HPDE6-E6E7 (cell line): ENCODE measurements around the gene PCYT2.

Source experiments
- DNase-seq: peaks from one replicate; pipeline ENCODE4 v3.0.0; 2011; ENCODE audit warnings: missing footprints; ENCODE audit errors: extremely low spot score

The PCYT2 gene

DNA sequence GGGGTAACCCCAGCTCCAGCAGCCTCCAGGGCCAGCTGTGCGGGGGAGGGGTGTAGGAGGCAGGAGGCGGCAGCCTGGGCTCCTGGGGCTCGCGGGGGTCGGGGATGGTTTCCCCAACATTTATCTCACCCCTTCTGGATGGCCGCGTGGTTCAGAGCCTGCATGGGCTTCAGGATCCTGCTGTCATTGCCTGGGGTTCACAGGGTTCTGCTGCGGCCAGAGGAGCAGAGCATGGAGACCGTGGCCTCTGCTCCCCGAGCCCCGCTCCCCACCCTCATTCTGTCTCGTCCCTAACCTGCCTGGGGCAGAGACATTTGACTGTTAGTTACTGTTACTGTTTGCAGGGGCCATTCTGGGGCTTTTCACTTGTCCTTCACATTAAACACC lies 31.0 kb upstream of the PCYT2 start:
- DNase-seq: no peak

DNA sequence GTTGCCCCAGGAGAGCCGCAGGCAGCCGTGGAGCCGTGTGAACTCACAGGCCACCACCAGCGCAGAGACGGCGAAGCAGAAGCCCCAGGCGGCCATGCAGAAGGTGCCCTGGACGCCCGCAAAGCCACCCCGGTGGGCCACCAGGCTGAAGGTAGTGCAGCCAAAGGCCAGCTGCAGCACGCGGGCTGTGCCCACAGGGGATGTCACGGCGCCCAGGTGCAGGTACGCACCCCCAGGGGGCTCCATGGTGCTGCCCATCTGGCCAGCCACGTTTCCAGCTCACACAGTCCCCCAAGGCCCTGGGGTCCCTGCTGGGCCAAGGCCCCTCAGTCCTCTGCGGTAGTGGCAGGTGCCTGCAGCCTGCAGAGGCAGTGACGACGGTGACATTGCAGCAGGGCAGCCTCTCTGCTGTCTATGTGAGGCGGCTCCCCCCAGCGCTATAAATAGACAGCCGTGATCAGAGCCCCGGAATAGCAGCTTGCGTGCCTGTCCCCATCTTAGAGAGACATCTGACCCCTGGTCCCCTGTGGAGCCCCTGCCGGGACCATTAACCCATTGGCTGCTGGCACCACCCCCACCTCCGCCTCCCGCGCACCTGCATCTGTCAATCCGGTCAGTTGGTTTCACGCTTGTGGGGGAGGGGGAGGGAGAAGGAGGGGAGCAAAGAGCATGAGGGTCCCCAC lies 30.4 kb upstream of the PCYT2 start:
- no peak for DNase-seq

DNA sequence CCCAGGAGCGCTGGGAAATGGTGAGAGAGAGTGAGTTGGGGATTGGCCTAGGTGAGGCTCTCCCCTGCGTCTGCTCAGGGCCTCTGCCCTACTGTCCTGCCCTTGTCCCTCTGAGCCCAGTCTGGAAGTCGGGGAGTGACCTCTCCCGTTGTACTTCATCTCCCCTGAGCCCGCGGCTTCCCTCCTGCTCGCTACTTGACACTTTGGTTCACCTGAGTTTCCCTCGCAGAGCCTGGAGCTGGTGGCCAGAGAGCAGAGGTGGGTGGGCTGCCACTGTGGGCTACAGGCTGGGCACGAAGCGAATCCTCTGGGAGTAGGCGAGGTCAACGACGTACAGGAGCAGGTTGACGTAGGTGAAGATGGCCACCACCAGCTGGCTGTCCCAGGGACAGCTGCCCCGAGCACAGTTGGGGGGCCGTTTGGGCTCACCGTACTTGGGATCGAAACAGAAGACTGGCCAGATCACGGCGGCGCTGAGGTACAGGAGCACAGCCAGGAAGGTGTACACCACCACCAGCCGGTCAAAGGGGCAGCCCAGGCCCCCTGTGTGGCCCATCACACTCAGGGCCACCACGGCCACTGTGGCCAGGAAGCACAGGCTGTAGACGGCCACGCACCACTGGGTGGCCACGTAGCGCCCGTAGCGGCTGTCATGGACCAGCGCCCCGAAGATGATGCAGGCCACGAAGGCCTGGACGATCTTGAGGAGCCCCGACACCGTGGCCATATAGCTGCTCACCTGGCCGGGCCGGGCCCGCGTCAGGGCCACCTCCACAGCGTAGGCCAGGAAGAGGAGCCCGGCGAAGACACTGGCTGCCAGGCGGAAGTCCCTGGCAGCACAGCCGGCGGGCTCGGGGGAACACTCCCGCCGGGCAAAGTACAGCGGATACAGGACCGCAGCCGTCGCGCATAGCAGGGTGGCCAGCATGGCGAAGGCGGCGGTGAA lies 29.6 kb upstream of the PCYT2 start:
- no peak for DNase-seq

DNA sequence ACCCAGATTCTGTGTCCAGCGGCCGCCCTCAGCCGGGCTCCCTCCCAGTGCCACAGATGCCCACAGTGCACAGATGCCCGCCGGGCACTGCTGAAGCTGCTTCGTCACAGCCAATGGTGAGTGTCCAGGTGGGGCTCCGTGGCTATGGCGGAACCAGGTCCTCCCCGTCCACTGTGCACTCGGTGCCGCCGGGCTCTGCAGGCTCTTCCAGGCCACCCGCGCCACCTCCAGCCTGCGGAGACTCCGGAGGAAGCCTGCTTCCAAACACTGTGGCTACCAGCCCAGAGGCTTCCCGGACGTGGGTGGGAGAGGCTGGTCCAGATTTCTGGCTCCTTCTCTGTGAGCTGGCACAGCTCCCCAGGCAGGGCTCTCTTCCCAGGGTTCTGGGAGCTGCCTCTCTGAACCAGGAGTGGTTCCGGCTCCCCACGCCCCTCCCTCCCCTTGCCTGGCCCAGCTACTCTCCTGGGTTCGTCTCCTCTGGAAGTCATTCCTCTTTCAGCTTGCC lies 28.7 kb upstream of the PCYT2 start:
- DNase-seq: no peak

GRCh38 chr17:81939218-81939617 lies 28.0 kb upstream of the PCYT2 start:
- no peak for DNase-seq

DNA sequence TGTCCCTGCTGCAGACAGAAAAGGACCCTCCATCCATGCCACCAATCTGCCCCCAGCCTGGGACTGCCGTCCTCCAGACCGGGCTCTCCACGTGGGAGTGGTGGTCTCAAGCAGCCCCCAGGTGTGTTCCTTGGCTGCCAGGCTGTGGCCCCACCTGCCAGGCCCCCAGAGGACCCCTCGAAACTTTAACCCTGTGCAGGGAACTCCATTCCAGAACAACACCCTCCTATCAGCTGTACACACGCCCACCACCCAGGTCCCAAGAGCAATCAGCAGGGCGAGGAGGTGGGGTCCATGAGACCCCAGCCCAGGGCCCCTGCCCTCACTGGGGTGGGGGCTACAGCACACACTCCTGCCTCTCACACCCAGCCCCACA lies 24.5 kb upstream of the PCYT2 start:
- DNase-seq: no peak

DNA sequence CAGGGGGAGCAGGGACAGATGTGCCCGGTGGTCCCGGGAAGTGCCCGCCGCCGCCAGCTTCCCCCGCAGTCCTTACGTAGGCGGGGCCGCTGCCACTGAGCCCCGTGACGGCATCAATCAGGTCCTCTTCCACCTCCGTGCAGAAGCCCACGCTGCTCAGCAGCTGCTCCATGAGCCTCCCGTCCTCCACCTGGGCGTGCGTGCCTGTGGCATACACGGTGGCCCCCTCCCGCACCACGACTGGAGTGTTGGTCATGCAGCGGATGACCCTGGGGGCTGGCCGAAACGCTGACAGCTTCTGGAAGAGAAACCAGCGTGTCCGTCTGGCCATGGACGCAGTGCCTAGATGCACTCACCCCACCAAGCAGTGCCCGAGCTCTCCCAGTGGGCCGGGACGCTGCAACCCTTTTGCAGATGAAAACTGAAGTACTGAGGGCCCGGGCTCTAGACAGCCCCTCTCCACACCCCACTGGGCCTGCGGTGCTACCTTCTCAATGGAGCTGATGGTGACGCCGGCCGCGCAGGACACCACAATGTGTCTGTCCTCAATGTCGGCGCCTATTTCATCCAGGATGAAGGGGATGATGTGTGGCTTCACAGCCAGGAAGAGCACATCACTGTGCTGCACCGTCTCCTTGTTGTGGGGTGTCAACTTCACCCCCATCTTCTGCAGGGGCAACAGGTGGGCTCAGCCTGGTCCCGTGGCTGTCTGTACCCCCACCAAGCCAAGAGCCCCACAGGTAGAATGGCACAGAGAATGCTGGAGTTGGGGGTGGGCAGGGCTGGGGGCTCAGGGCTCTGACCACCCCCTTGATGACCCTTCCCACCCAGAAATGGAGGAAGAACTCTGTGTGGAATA lies 23.9 kb upstream of the PCYT2 start:
- no peak for DNase-seq

GRCh38 chr17:81934098-81934757 lies 23.0 kb upstream of the PCYT2 start:
- DNase-seq: no peak

DNA sequence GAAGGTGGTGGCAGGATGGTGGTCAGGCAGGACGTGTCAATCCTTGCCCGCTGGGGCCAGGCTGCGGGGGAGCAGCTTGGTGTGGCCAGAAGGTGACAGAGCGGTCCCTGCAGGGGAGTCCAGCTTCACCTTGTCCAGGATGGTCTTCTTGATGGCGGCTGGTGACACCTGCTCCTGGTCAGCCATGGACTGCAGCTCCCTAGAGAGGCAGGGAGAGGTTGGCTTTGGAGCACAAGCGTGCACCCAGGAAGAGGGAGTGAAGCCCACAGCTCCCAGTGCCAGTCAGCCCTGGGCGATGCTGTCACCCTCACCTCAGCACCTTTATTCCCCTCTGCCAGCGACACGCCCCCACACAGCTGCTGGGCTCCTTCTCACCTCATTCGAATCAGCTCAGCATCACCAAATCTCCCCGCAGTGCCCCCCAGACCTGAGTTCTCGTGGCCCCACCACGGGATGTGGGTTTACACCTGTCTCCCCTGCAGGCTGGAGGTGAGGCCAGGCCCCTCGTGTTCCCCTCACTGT lies 22.0 kb upstream of the PCYT2 start:
- no peak for DNase-seq

DNA sequence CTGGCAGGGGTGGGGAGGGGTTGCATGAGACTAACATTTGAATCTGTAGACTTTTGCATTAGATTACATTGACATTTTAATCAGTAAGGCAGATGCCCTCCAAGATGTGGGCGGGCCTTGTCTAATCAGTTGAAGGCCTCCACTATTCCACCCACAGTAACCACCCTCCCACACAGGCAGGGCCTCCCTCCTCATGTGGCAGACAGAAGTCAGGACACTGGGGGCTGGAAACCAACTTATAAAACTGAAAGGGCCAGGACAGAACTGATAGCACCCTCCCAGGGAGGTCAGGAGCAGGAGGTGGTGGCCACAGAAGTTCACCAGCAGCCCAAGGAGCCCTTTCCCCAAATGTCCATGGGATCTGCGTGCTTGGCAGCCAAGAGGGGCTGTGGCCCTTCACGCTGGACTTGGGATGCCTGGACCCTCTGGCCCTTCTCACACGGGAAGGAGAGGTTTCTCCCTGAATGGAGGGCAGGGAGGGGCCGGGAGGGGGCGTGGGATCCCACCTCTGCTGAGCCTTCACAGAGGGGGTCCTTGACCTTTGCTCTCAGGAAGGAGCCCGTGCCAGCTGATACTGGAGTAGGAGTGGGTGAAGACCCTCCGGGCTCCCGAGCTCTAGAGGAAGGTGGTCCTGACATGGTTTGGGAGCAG lies 21.3 kb upstream of the PCYT2 start:
- no peak for DNase-seq

- no peak for DNase-seq
Measured at GRCh38 chr17:81931557-81932332, 20.5 kb upstream of the PCYT2 start.

- DNase-seq: no peak
Measured at GRCh38 chr17:81931189-81931556, 20.0 kb upstream of the PCYT2 start.

DNA sequence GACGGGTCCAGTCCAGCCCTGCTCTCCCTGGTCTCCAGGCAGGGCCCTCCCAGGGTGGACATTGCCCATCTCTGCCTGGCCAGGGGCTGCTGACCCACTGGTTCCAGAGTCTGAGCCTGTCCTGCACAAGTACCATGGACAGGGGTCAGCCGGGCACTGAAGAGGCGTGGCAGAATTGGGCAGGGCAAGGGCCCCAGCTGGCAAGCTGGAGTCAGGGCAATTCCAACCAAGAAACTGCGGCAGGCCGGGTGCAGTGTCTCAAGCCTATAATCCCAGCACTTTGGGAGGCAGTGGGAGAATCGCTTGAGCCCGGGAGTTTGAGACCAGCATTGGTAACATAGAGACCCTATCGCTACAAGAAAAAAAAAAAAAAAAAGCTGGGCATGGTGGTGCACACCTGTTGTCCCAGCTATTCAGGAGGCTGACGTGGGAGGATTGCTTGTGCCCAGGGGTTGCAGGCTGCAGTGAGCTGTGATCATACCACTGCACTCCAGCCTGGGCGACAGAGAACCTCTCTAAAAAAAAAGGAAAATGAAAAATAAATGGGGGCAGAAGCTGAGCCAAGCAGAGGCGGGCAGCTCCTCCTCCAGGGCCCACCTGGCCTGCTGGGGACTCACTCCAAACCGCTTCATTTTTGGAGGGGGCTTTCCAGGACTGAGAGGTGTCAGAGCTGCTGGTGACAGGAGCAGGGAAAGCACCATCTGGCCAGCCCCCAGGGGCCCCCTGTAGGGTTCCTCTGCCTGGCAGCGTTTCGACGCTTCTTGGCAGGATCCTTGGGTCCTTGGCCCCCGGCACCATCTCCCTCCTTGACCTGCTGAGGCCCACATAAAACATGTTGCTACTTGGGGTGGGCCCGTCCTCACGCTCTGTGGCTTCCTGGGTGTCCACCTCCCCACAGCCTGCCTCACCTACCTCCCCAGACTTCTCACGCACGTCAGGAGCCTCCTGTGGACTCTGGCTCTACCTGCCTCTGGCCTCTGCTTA lies 19.2 kb upstream of the PCYT2 start:
- no peak for DNase-seq

- no peak for DNase-seq
Measured at GRCh38 chr17:81929253-81930141, 18.3 kb upstream of the PCYT2 start.

DNA sequence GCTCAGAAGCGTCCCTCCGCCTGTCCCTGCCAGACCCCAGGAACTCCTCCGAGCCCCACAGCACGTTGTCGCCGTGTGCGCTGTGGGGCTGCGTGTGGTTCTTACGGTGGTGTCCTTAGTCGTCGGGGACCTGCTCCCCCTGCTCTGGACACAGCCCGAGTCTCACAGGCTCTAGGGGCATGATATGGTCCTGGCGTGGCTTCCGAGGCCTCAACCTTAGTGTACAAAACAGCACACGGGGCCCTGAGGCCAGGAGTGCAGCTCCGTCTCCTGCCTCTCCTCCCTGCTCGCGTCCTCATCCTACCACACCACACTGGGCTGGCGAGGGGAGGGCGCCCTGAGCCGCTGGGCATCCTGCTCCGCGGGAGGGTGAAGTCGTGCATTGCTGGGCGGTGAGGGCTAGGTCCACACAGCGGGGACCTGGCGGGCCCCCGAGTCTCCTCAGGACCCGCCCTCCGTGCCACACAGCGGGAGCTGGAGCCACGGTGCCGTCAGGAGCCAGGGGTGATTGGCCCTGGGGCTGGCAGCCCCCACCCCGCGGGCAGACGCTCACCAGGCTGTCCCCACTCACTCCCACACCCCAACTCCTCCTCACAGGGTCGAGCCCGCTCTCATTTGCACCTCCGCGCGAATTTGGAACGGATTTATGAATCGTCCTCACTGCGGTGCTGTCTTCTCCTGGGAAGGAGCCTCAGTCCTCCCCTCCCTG lies 17.5 kb upstream of the PCYT2 start:
- no peak for DNase-seq

GRCh38 chr17:81927653-81928543 lies 16.7 kb upstream of the PCYT2 start, which contains the start of gene MAFG:
TSS of gene MAFG (minus strand) at chr17:81927735. CDS start at chr17:81923185, 4,550 bp downstream.
- DNase-seq: peak; percentile 91
